RWPE1 (cell line): ENCODE measurements around the gene PLPP2.

Source experiments
- CTCF ChIA-PET: fragments of 350-600 bp; sonication (Branson Sonifier 250); formaldehyde crosslinking; extraction: SDS; loops from one replicate; lab custom pipeline; 2021; lab: Yijun Ruan, JAX
- POLR2A ChIA-PET: fragments of 400-600 bp; formaldehyde crosslinking; extraction: SDS; loops from one replicate; lab custom pipeline; 2020; ENCODE audit warnings: antibody characterized with exemption; ENCODE audit not compliant: low non-redundant PET; lab: Yijun Ruan, JAX
- DNase-seq: peaks from one replicate; pipeline ENCODE4 v3.0.0; 2012; ENCODE audit warnings: low spot score
- H3K27ac ChIP-seq: fragments of 450-650 bp; 2 replicates; pipeline ENCODE4 v1.5.1; 2017
- CTCF ChIP-seq: fragments of 450-650 bp; conservative IDR thresholded peaks from 2 replicates; pipeline ENCODE4 v1.5.1; 2017; ENCODE audit warnings: low read depth, mild to moderate bottlenecking

PLPP2 gene

DNA sequence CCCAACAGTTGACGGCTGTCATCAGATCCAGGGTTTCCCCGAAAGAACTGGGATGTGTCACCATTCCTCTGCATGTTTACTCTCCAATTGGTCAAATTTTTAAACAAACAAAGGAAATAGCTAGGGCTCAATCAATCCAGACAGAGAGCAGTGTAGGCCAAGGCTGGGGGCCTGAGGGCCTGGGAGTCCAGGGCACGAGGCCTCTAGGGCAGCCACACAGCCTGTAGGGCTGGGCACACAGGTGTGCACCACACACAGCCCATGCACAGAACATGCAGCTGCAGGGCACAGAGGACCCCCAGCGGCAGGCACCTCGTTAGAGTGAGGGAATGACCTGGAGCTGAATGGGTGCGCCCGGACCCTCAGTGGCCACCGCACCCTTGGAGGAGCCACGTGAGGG is 43.9 kb upstream of the PLPP2 start:
- POLR2A ChIA-PET: no interaction called here

GRCh38 chr19:334296-335071 is 43.3 kb upstream of the PLPP2 start:
- no peak for DNase-seq
- no peak for TF ChIP-seq CTCF
- ChIA-PET POLR2A (no interaction called here), CTCF (no interaction called here)
- peak overlapping the region; percentile 24 for H3K27ac ChIP-seq

More for the DNA sequence above, 43.9 kb upstream of the PLPP2 start:
- CTCF ChIA-PET: no interaction called here
- TF ChIP-seq CTCF: no peak
- DNase-seq: no peak
- peak overlapping the region; percentile 24; the same call in 1 of the 2 replicates for H3K27ac ChIP-seq

GRCh38 chr19:330503-330902 is 39.3 kb upstream of the PLPP2 start:
- no peak for TF ChIP-seq CTCF
- ChIA-PET CTCF (no interaction called here), POLR2A (no interaction called here)
- H3K27ac ChIP-seq: no peak overlapping the region
- no peak for DNase-seq

GRCh38 chr19:329876-330275 is 38.7 kb upstream of the PLPP2 start:
- no peak overlapping the region for H3K27ac ChIP-seq
- ChIA-PET CTCF (no interaction called here), POLR2A (no interaction called here)
- TF ChIP-seq CTCF: no peak
- DNase-seq: no peak

GRCh38 chr19:328025-328505 is 36.9 kb upstream of the PLPP2 start:
- DNase-seq: no peak
- POLR2A ChIA-PET: no interaction called here
- CTCF ChIA-PET: interaction anchor here (0.6 kb wide), 1 partner anchor 168 kb away, joined by 3 read pairs; no protein-coding TSS in a partner anchor

More at GRCh38 chr19:328025-328505, 36.9 kb upstream of the PLPP2 start:
- TF ChIP-seq CTCF: no peak
- no peak overlapping the region for H3K27ac ChIP-seq
